ENCODE data around the gene TAS2R41.
"Not testable (repeated sequence)": the region's sequence is repeated elsewhere in the genome, so short reads cannot be mapped to it uniquely, and the experiment has no call there.

The TAS2R41 gene

GRCh38 chr7:143514995-143515735, 37.5 kb downstream of the TAS2R41 start:
- H3K9me3 ChIP-seq (replicated peaks in 1 of 11) = peaks cover 4 to 15% (median 12%) of the 10 kb centered on the region in 11 experiments; a peak in 15 of 22 replicates
- no peaks in the 10 kb centered on the region for H3K27me3 ChIP-seq
- H4K20me1 ChIP-seq = no peaks in the 10 kb centered on the region
- no peak overlapping the region for H3K27ac ChIP-seq
- no peak overlapping the region for H3K4me2 ChIP-seq
- H3K9ac ChIP-seq = no peak overlapping the region
- TF ChIP-seq Cebpa-rat (IDR thresholded peaks at IDR 0.05) = no peak
- no peak overlapping the region for H3K4me3 ChIP-seq
- H3K36me3 ChIP-seq = no peaks in the 10 kb centered on the region; a peak in 1 of 22 replicates
- H3K4me1 ChIP-seq = no peaks in the 10 kb centered on the region

- Histone ChIP-seq H3K9ac (no peak overlapping the region), H3K36me3 (no peaks in the 10 kb centered on the region), H3K4me2 (no peak overlapping the region), H3K4me1 (no peaks in the 10 kb centered on the region), H3K27ac (no peak overlapping the region), H3K9me3 (replicated peaks in 1 of 11) (peaks cover 0 to under 1% (median 0%) of the 10 kb centered on the region in 11 experiments; a peak in 1 of 22 replicates), H3K27me3 (no peaks in the 10 kb centered on the region), H4K20me1 (no peaks in the 10 kb centered on the region), H3K4me3 (no peak overlapping the region)
- TF ChIP-seq Cebpa-rat (IDR thresholded peaks at IDR 0.05) = no peak
Observed at GRCh38 chr7:143516981-143517380, 39.3 kb downstream of the TAS2R41 start.

- Histone ChIP-seq H3K36me3 (no peaks in the 10 kb centered on the region), H4K20me1 (no peaks in the 10 kb centered on the region), H3K4me1 (no peaks in the 10 kb centered on the region), H3K27ac (no peak overlapping the region), H3K9me3 (replicated peaks in 1 of 11) (no peaks in the 10 kb centered on the region), H3K27me3 (no peaks in the 10 kb centered on the region), H3K9ac (no peak overlapping the region), H3K4me2 (no peak overlapping the region), H3K4me3 (no peak overlapping the region)
- TF ChIP-seq Cebpa-rat (IDR thresholded peaks at IDR 0.05) = no peak
Observed at GRCh38 chr7:143518521-143518920, 40.8 kb downstream of the TAS2R41 start.

DNA sequence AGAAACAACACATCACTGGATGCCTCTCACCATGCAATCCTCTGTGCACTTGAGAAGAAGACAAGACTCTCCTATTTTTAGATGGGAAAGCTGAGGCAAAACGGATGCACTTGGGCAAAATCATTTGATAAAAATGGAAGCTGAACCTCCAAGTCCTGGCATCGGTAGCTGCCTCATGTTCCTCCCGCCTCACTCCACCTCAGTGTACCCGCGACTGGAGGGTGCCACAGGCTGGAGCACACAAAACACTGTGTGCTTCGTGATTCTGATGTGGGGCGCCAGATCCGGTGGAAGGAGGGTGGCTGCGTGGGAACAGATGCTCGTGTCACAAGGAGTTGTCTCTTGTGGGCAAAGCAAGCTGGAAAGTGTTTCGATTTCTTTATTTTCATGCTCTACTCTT, 41.3 kb downstream of the TAS2R41 start:
- H3K27ac ChIP-seq = no peak overlapping the region
- no peak for TF ChIP-seq Cebpa-rat (IDR thresholded peaks at IDR 0.05)
- no peak overlapping the region for H3K4me2 ChIP-seq
- no peak overlapping the region for H3K9ac ChIP-seq
- no peaks in the 10 kb centered on the region for H4K20me1 ChIP-seq
- no peaks in the 10 kb centered on the region for H3K36me3 ChIP-seq
- no peaks in the 10 kb centered on the region for H3K27me3 ChIP-seq
- no peaks in the 10 kb centered on the region for H3K4me1 ChIP-seq
- no peaks in the 10 kb centered on the region for H3K9me3 ChIP-seq (replicated peaks in 1 of 11)
- no peak overlapping the region for H3K4me3 ChIP-seq

GRCh38 chr7:143519411-143520131, 41.9 kb downstream of the TAS2R41 start:
- Histone ChIP-seq H3K9ac (no peak overlapping the region), H3K4me1 (no peaks in the 10 kb centered on the region), H3K4me2 (peak overlapping the region in 1 of 11 experiments; percentile 8; a peak in 1 of 22 replicates), H3K27ac (no peak overlapping the region), H3K36me3 (no peaks in the 10 kb centered on the region), H4K20me1 (no peaks in the 10 kb centered on the region), H3K9me3 (replicated peaks in 1 of 11) (no peaks in the 10 kb centered on the region), H3K4me3 (no peak overlapping the region), H3K27me3 (no peaks in the 10 kb centered on the region)
- no peak for TF ChIP-seq Cebpa-rat (IDR thresholded peaks at IDR 0.05)

DNA sequence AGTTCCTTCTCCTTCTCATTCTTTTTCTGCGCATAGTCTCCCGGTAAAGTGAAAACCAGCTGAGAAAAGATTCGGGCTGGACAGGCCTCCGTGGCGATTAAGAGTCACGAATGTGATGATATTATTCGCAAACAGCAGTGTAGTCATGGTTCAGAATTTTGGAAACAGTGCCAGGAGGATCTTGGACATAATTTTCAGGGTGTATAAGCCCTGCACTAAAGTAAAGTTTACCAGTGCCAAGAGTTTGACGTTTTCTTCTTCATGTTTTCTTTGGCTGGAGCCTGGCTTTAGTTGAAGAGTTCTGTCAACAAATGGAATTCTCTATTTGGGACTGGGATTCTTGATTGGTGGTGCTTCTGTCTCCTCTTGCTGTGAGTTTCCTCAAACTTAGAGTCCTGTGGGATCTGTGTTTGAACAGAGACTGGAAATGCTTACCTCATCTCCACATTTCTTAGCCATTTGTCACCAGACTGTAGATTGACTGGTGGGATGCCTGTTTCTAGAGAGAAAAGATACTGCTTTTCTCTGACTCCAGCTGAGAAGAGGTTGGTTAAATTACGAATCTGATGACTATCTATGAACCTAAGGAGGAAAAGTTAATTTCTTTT, 44.7 kb downstream of the TAS2R41 start:
- not testable (repeated sequence) for H3K4me1 ChIP-seq; H3K36me3 ChIP-seq; H3K4me2 ChIP-seq; H4K20me1 ChIP-seq; H3K27me3 ChIP-seq; H3K4me3 ChIP-seq; H3K9ac ChIP-seq; H3K27ac ChIP-seq; H3K9me3 ChIP-seq (replicated peaks in 1 of 11)
